NCI-H128 (cell line): ENCODE data around the gene NKAIN2.
A peak's percentile ranks its signal among the peaks of the same experiment; 100 is the strongest.
"Not testable (repeated sequence)": the region's sequence is repeated elsewhere in the genome, so short reads cannot be mapped to it uniquely, and the experiment has no call there.

Experiments
- DNase-seq: peaks from one replicate; lab custom pipeline; 2025; ENCODE audit not compliant: unreplicated experiment; lab: John Stamatoyannopoulos, UW

Gene NKAIN2

GRCh38 chr6:124659427-124659826, 855.8 kb downstream of the NKAIN2 start:
- DNase-seq, result no peak

- no peak for DNase-seq
Measured at GRCh38 chr6:124660185-124660584, 856.5 kb downstream of the NKAIN2 start.

- DNase-seq, result no peak
Measured at GRCh38 chr6:124661097-124661661, 857.5 kb downstream of the NKAIN2 start.

GRCh38 chr6:124668028-124668427, 864.4 kb downstream of the NKAIN2 start:
- no peak for DNase-seq

GRCh38 chr6:124669713-124670480, 866.2 kb downstream of the NKAIN2 start:
- DNase-seq, result no peak

- peak; percentile 12 for DNase-seq
Measured at GRCh38 chr6:124670801-124671200, 867.1 kb downstream of the NKAIN2 start.

- DNase-seq, result no peak
Measured at GRCh38 chr6:124671324-124671723, 867.7 kb downstream of the NKAIN2 start.

GRCh38 chr6:124674042-124674441, 870.4 kb downstream of the NKAIN2 start:
- no peak for DNase-seq

GRCh38 chr6:124676033-124676432, 872.4 kb downstream of the NKAIN2 start:
- DNase-seq, result no peak

- DNase-seq, result no peak
Measured at GRCh38 chr6:124677874-124678273, 874.2 kb downstream of the NKAIN2 start.

GRCh38 chr6:124679387-124679786, 875.7 kb downstream of the NKAIN2 start:
- DNase-seq, result no peak

GRCh38 chr6:124682751-124683150, 879.1 kb downstream of the NKAIN2 start:
- no peak for DNase-seq

- DNase-seq, result no peak
Measured at GRCh38 chr6:124683507-124683906, 879.8 kb downstream of the NKAIN2 start.

- DNase-seq, result no peak
Measured at GRCh38 chr6:124684621-124685020, 881.0 kb downstream of the NKAIN2 start.

GRCh38 chr6:124688369-124688768, 884.7 kb downstream of the NKAIN2 start:
- no peak for DNase-seq

- no peak for DNase-seq
Measured at GRCh38 chr6:124694139-124694705, 890.6 kb downstream of the NKAIN2 start.

- no peak for DNase-seq
Measured at GRCh38 chr6:124699038-124699437, 895.4 kb downstream of the NKAIN2 start.

GRCh38 chr6:124703541-124703940, 899.9 kb downstream of the NKAIN2 start:
- no peak for DNase-seq

GRCh38 chr6:124712532-124712931, 908.9 kb downstream of the NKAIN2 start:
- not testable (repeated sequence) for DNase-seq

- DNase-seq, result no peak
Measured at GRCh38 chr6:124714728-124715127, 911.1 kb downstream of the NKAIN2 start.

GRCh38 chr6:124719913-124720312, 916.2 kb downstream of the NKAIN2 start:
- no peak for DNase-seq

GRCh38 chr6:124721331-124721730, 917.7 kb downstream of the NKAIN2 start:
- DNase-seq, result no peak
